ENCODE measurements around the gene AMPD3.

GRCh38 chr11:10480760-10481159, 25.7 kb downstream of the AMPD3 start:
- TF ChIP-seq POLR2A (IDR thresholded peaks at IDR 0.05; ENCODE audit: low read depth, low read length) (no peak), CTCF (IDR thresholded peaks at IDR 0.05; ENCODE audit: extremely low read depth in 1 of 2, insufficient read depth in 1 of 2, low read depth in 1 of 2, low read length in 2 of 2) (no peak), POLR2AphosphoS5 (IDR thresholded peaks at IDR 0.05; ENCODE audit: insufficient read depth, low read depth, low read length) (no peak), EZH2 (IDR thresholded peaks at IDR 0.05; ENCODE audit: borderline replicate concordance, low read depth, low read length, severe bottlenecking) (no peak), JUN (IDR thresholded peaks at IDR 0.05; ENCODE audit: borderline replicate concordance, insufficient read depth, insufficient read length, low read depth) (no peak)

All from endothelial cell of umbilical vein (primary cell).